ENCODE results near the gene ADM.

GRCh38 chr11:10273738-10274137, 31.1 kb upstream of the ADM start:
- TF ChIP-seq FOXA1 (IDR thresholded peaks at IDR 0.05), result no peak
- TF ChIP-seq CTCF (IDR thresholded peaks at IDR 0.05; ENCODE audit: low read depth, low read length, missing input control), result no peak
- no peak for TF ChIP-seq YY1 (IDR thresholded peaks at IDR 0.05)
- no peak for TF ChIP-seq TAF1 (conservative IDR thresholded peaks at IDR 0.05)

Data from liver (tissue), 3 donors.